ENCODE data around the gene PABPC3.

The PABPC3 gene

DNA sequence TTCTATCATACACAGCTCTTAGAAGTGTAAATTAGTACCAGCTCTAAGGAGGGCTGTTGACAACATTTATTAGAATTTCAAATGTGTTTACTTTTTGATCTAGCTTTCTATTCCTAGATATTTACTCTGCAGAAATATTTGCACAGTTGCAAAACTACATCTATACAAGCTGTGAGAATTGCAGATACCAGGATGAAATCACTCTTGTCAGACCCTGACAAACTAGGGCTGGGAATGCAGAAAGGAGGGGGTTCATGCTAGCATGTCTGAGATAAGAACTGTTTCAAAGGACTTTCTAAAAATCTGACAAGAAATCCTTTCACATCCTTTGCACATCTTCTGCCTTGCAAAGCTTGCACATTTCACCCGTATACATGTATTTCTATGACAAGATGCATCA lies 11.8 kb upstream of the PABPC3 start:
- DNase-seq (ENCODE audit: insufficient read length, low spot score): no peak
- no peak for TF ChIP-seq POLR2A (IDR thresholded peaks at IDR 0.05; ENCODE audit: low read depth, low read length)
- FAIRE-seq: no peak

DNA sequence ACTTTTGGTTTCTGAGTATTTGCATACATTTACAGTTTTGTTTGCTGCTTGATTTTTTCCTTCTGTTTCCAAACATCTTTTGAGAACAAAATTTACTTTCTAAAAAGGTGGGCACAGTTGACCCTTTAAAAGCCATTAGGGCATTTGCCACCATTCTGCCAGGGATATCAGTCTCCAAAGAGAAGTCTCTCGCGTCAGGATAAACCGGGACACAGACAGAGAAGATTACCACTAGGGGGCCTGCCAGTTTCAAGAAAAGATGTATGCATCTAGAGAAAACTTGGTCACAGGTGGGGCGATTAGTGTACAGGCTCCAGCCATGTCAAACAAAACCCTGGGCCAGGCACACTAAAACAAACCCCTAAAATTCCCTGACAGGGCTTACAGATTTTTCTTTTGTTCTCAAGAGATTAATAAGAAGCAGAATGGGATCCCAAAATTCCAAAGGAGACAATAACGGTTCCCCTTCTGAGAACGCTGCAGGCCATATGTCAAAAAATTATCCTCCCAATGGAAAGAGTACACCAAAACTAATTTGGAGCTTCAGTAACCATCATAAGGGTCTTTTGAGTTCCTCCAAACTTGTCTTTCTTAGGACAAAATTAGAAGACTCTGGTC lies 10.7 kb upstream of the PABPC3 start:
- DNase-seq (ENCODE audit: insufficient read length, low spot score) (peak; percentile 4), FAIRE-seq (no peak)
- TF ChIP-seq POLR2A (IDR thresholded peaks at IDR 0.05; ENCODE audit: low read depth, low read length): no peak

DNA sequence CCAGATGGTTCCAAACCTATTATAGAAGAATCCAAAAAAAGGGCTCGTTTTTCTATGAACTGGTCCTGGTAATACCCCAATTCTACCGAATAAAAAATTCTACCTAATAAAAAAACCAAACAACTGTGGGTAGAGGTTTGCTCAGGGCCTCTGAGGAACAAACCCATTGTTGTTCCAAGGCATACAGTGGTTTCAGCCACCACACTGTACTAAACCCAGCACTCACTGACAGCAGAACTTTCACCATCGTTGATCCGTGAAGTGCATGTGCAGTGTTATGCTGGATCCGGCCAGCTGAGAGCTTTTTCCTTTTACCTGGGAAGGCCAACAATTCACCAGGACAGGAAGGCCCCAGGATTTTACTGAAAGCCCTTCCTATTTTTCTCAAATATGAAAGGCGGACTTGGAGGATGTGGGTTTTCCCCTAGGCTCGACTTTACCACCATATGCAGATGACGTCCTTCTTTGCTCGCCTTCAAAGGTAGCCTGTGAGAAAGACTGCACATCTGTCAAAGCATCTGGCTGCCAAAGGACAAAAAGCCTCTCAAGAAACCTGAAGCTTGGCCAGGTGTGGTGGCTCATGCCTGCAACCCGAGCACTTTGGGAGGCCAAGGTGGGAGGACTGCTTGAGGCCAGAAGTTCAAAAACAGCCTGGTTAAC lies 7.2 kb upstream of the PABPC3 start:
- no peak for FAIRE-seq
- DNase-seq (ENCODE audit: insufficient read length, low spot score): no peak
- TF ChIP-seq POLR2A (IDR thresholded peaks at IDR 0.05; ENCODE audit: low read depth, low read length): no peak

DNA sequence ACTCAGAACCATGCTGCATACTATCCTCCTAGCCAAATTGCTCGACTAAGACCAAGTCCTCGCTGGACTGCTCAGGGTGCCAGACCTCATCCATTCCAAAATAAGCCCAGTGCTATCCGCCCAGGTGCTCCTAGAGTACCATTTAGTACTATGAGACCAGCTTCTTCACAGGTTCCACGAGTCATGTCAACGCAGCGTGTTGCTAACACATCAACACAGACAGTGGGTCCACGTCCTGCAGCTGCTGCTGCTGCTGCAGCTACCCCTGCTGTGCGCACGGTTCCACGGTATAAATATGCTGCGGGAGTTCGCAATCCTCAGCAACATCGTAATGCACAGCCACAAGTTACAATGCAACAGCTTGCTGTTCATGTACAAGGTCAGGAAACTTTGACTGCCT lies 1.5 kb downstream of the PABPC3 start:
- TF ChIP-seq POLR2A (IDR thresholded peaks at IDR 0.05; ENCODE audit: low read depth, low read length): no peak
- DNase-seq (ENCODE audit: insufficient read length, low spot score): no peak
- no peak for FAIRE-seq

DNA sequence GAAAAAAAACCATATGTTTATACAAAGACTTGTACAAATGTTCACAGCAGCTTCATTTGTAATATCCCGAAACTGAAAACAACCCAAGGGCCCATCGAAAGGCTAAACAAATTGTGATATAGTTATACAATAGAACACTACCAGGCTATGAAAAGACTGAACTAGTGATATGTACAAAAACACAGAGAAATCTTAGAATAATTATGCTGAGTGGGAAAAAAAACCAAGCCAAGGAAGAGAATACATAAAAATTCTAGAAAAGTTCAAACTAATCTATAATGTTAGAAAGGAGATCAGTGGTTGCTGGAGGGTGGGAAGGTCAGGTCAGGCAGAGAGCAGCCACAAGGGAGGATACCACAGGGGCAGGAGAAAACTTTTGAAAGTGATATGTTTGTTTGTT lies 7.8 kb downstream of the PABPC3 start:
- DNase-seq (ENCODE audit: insufficient read length, low spot score): no peak
- TF ChIP-seq POLR2A (IDR thresholded peaks at IDR 0.05; ENCODE audit: low read depth, low read length): no peak
- no peak for FAIRE-seq

DNA sequence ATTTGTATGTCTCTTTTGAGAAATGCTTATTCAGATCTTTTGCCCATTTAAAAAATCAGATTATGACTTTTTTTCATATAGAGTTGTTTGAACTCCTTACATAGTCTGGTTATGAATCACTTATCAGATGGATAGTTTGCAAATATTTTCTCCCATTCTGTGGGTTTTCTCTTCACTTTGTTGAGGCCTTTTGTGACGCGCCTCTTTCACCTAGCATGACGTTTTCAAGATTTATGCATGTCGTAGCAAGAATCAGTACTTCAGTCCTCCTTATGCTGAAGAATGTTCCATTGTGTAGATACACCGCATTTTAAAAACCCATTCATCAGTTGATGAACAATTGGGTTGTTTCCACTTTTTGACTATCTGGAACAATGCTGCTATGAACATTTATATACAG lies 13.4 kb downstream of the PABPC3 start:
- FAIRE-seq (no peak), DNase-seq (ENCODE audit: insufficient read length, low spot score) (no peak)

DNA sequence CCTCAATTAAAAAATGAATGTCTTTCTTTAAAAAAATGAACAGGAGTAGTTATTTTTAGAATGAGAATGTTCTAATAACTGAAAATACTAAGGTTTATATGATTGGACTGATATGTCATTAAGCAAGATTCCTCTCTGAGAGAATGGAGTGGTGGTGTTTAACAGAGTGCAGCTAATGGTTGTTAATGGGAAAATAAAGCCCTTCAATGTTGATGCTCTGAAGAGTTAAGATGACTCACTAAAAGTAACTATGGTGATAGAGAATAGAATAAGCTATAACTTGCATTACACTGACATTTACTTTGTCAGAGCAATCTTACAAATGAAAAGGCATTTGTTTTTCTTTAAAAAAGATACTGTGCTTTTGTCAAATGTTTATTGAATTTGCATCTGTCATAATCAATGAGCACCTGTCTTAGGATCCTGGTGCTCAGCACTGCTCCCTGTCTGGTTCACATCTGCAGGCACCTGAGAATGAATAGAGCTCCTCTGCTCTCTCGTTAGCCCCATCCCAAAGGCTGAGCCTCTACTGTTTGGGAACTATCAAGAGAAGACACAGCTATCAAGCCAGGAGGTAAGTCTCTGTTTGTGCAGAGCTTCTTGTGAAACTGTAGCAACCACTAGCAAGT lies 15.1 kb downstream of the PABPC3 start:
- TF ChIP-seq POLR2A (IDR thresholded peaks at IDR 0.05; ENCODE audit: low read depth, low read length): no peak
- no peak for DNase-seq (ENCODE audit: insufficient read length, low spot score)
- no peak for FAIRE-seq

More for the DNA sequence above, 13.4 kb downstream of the PABPC3 start:
- no peak for TF ChIP-seq POLR2A (IDR thresholded peaks at IDR 0.05; ENCODE audit: low read depth, low read length)

DNA sequence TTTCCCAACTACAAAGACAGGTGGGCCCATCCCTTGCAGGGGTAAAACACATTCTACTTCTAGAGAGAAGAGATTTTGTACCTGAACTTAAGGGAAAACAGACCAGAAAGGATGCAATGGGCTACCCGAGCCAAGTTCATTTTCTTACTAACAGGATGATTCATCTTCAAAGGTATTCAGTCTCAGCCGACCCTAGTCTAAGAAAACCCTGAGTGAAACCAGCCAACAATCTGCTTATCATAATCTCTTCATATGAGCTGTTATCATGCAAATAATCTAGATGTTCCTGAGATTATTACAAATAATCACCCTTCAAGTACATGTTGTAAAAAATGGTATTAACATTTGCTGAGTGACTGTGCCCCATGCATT lies 15.6 kb downstream of the PABPC3 start:
- no peak for DNase-seq (ENCODE audit: insufficient read length, low spot score)
- no peak for FAIRE-seq
- no peak for TF ChIP-seq POLR2A (IDR thresholded peaks at IDR 0.05; ENCODE audit: low read depth, low read length)

DNA sequence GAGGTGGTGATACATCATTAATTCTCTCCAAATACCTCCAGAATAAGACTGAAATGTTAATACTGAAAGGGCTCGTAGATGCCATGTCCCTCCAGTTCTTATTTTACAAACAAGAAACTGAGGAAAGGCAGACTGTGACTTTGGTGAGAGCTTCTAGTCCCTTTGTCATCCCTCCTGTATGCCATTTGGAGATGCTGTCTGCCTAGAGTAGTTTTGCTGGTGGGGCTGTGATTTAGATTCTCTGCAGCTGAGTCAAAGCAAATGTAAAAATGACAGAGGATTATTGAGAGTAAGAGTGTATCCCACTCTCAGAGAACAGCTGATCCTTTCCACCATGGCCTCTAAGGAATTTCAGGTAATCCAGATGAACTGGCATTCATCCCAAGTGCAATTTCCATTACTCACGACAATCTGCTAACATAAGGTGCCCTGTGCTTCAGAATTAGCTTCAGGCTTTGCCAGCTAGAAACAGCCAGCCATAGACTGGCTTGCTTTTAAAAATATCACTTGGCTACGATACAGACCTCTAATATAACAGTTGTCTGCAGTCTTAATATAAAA lies 16.8 kb downstream of the PABPC3 start:
- no peak for DNase-seq (ENCODE audit: insufficient read length, low spot score)
- no peak for FAIRE-seq
- no peak for TF ChIP-seq POLR2A (IDR thresholded peaks at IDR 0.05; ENCODE audit: low read depth, low read length)

DNA sequence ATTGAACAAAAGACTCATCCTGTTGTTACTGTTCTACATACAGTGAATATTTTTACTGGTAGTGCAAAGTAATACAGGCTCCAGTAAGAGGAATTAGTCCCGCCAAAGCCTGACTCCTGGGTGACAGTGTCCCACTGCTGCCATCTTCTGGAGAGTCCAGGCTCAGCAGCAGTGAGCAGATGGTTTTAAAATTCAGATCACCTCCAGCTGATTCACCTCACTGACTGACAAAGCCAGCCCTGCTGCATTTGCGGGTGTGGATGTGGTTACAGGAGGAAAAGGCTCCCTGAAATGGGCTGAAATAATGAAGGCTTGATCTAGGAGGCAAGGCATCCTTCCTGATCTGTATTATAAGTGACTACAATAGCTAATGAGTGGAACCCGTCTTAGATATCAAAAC lies 18.3 kb downstream of the PABPC3 start:
- peak; percentile 36 for FAIRE-seq

DNA sequence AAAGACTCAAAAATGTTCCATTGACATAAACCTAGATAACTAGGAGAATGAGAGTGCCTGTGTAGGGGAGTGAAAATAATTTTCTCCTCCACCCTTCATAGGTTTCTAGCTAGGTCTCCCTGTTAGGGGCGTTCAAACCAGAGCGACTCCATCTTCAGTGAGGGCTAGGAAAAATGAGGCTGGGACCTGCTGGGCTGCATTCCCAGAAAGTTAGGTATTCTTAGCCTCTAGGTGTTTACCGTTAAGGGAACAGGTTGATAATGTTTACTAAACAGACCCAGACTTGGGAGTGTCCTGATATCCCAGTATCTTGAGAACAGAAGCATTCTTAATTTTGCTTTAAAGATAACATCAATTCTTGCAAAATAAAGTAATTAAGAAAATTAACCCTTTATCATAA lies 20.1 kb downstream of the PABPC3 start:
- FAIRE-seq (no peak), DNase-seq (ENCODE audit: insufficient read length, low spot score) (no peak)
- TF ChIP-seq POLR2A (IDR thresholded peaks at IDR 0.05; ENCODE audit: low read depth, low read length): no peak

More for the DNA sequence above, 18.3 kb downstream of the PABPC3 start:
- peak; percentile 38 for DNase-seq (ENCODE audit: insufficient read length, low spot score)
- no peak for TF ChIP-seq POLR2A (IDR thresholded peaks at IDR 0.05; ENCODE audit: low read depth, low read length)

DNA sequence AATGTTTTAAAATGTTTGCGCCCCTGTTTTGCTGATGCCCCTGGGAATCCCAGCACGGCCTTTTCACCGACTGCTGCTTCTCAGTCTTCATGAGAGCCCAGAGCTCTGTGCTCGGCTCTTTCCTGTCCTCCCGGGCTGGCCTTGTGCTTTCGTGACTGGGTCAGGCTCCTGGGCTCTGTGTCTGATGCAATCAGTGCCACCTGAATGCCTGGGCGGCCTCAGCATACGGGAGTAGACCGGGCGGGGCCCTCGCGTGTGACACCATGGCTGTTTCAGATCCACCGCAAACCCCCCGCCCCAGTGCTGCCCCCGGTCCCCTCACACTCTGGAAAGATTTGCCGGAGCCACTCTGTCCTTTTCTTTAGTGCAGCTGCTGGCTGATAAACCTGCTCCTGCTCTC lies 21.4 kb downstream of the PABPC3 start:
- no peak for TF ChIP-seq POLR2A (IDR thresholded peaks at IDR 0.05; ENCODE audit: low read depth, low read length)
- FAIRE-seq (no peak), DNase-seq (ENCODE audit: insufficient read length, low spot score) (no peak)

DNA sequence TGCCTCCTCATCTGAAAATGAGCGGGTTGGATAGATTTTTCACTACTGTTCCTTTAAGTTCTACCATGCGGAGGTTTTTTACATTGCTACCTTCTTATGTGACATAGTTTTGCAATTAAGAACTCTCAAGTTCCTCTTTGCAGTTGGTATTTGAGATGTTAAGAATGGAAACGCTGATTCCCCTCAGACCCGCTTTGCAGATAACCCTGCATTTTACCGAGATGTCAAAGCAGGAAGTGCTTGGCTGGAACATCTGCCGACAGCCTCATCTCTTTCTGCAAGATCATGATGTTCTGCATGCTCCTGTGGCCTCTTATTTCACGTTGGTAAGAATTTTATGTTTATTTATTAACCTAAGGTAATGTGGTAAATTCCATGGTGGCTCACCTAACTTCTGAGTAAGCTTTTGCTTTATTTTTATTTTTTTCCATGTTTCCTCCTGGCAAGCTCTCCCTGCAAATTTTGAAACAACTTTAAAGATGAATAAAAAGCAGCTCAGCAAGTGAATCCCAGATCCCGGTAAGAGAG lies 22.5 kb downstream of the PABPC3 start:
- no peak for TF ChIP-seq POLR2A (IDR thresholded peaks at IDR 0.05; ENCODE audit: low read depth, low read length)
- DNase-seq (ENCODE audit: insufficient read length, low spot score) (no peak), FAIRE-seq (no peak)

DNA sequence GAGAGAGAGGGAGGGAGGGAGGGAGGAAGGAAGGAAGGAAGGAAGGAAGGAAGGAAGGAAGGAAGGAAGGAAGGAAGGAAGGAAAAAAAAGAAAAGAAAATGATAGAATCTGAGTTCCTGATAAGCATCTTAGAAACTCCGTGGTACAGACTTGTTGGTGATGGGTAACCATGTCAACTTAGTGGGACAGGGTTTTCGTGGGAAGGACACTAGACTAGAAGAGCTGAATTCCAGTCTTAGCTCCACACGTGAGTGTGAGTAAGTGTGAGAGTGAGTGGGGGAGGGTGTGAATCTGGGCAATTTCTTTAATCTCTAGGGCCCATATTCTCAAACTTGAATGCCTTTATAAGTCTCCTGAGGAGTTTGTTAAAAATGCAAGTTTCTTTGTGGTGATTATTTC lies 35.0 kb downstream of the PABPC3 start:
- DNase-seq (ENCODE audit: insufficient read length, low spot score): no peak
- no peak for FAIRE-seq

More for the DNA sequence above, 35.0 kb downstream of the PABPC3 start:
- TF ChIP-seq POLR2A (IDR thresholded peaks at IDR 0.05; ENCODE audit: low read depth, low read length): no peak
